Activated T-helper 1 cell treated with anti-CD3 and anti-CD28 coated beads, Interleukin-2, amount 50 U/mL, for 16 hours (primary cell): ENCODE data around the gene POLR2H.

Source experiments
- DNase-seq, 2 donors: peaks; one replicate each; pipeline ENCODE4 v3.0.0-alpha.2; 2020; ENCODE audit warnings: low read depth in 1 of 2, low spot score in 1 of 2

Gene POLR2H

GRCh38 chr3:184352149-184352785 lies 9.2 kb upstream of the POLR2H start:
- DNase-seq, result no peak

- DNase-seq, result no peak
These were observed 8.5 kb upstream of the POLR2H start for GRCh38 chr3:184352897-184353545.

- no peak for DNase-seq
These were observed 8.0 kb upstream of the POLR2H start for GRCh38 chr3:184353546-184353941.

- peak; percentile 41 to 43 for DNase-seq
These were observed 7.3 kb upstream of the POLR2H start for GRCh38 chr3:184354121-184354728.

GRCh38 chr3:184354754-184355153 lies 6.8 kb upstream of the POLR2H start:
- DNase-seq, result no peak

GRCh38 chr3:184355261-184356040 lies 6.1 kb upstream of the POLR2H start:
- DNase-seq, result no peak

GRCh38 chr3:184357248-184358123 lies 4.0 kb upstream of the POLR2H start:
- no peak for DNase-seq

- DNase-seq, result no peak
These were observed 3.3 kb upstream of the POLR2H start for GRCh38 chr3:184358124-184358767.

- no peak for DNase-seq
These were observed 2.6 kb upstream of the POLR2H start for GRCh38 chr3:184358921-184359350.

- no peak for DNase-seq
These were observed 1.9 kb upstream of the POLR2H start for GRCh38 chr3:184359610-184360009.

- DNase-seq, result no peak
These were observed 1.2 kb upstream of the POLR2H start for GRCh38 chr3:184360070-184360928.

- no peak for DNase-seq
These were observed 480 bp upstream of the POLR2H start for GRCh38 chr3:184360929-184361531.

- peak in 1 of 2 donors; percentile 20 for DNase-seq
These were observed 590 bp downstream of the POLR2H start for GRCh38 chr3:184361932-184362667.

- peak; percentile 87 to 91 for DNase-seq
These were observed 1.4 kb downstream of the POLR2H start for GRCh38 chr3:184362668-184363546.

- DNase-seq, result no peak
These were observed 5.2 kb downstream of the POLR2H start for GRCh38 chr3:184366619-184367289.

GRCh38 chr3:184368116-184368515 lies 6.6 kb downstream of the POLR2H start:
- no peak for DNase-seq
